Measurements from ENCODE around the gene RNF41. TPM values are rescaled to one million over a fixed set of nuclear protein-coding genes. Genes with fewer than 3 reads are reported as not detected.
A peak's percentile ranks its signal among the peaks of the same experiment; 100 is the strongest.

RNF41 gene
- total RNA-seq, 1 experiment from 2014 or later, result 57.4 TPM

DNA sequence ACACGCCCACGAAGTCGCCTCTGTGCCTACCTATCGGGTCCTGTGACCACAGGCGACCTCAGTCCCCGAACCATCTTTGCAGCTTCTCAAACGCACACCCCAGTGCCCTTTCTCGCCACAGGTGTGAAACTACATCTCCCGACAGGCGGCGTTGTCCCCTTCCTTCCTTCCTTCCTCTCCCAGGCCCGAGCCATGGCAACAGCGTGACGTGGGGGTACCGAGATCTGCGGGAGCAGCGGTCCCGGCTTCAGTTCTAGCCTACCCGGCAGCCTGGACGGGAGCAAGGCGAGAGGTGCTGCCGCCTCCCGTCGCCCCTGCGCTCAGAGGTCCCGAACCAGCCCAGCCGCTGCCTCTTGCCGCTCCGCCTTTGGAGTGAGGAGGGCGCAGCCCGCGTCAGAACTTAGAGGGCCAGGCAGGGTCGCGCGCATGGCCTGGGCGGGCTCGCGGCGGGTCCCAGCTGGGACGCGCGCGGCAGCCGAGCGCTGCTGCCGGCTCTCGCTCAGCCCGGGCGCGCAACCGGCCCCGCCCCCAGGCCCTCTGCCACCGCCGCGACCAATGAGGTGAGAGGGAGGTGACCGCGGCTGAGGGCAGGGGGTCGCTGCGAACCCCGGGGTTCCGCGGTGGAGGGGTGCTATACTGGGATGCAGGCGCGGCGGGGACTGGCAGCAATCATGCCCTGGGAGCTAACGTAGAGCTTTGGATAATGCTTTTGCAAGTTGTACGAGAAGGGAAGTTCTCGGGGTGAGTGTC lies 45.1 kb upstream of the RNF41 start, which contains the start of gene COQ10A (continued):
- TF ChIP-seq, protein P1, sequence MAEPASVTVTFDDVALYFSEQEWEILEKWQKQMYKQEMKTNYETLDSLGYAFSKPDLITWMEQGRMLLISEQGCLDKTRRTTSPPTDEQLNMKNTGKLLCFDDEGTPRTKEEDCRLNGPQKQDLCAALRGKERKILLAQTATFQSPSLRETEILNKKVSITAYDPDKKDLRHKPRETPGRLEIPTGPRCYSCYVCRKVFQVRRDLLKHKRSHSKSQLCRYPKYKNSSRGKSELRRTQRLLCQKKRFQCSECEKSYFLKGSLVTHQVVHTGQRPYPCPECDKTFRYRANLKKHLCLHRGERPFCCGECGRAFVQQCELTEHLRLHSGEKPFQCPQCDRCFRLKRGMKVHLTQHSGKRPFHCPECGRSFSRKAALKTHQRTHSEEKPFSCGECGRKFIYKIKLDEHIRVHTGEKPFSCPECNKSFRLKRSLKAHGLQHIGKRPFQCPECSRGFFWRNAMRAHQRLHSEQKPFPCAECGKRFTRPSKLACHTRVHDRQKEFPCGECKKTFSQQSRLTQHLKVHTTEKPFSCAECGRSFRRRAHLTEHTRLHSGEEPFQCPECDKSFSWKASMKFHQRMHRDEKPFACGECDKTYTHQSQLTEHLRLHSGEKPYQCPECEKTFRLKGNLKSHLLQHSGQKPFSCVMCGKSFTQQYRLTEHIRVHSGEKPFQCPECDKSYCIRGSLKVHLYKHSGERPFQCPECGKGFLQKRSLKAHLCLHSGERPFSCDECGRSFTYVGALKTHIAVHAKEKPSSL (CRISPR knock-in tag; conservative IDR thresholded peaks at IDR 0.05), result no peak
- TF ChIP-seq, protein P2, sequence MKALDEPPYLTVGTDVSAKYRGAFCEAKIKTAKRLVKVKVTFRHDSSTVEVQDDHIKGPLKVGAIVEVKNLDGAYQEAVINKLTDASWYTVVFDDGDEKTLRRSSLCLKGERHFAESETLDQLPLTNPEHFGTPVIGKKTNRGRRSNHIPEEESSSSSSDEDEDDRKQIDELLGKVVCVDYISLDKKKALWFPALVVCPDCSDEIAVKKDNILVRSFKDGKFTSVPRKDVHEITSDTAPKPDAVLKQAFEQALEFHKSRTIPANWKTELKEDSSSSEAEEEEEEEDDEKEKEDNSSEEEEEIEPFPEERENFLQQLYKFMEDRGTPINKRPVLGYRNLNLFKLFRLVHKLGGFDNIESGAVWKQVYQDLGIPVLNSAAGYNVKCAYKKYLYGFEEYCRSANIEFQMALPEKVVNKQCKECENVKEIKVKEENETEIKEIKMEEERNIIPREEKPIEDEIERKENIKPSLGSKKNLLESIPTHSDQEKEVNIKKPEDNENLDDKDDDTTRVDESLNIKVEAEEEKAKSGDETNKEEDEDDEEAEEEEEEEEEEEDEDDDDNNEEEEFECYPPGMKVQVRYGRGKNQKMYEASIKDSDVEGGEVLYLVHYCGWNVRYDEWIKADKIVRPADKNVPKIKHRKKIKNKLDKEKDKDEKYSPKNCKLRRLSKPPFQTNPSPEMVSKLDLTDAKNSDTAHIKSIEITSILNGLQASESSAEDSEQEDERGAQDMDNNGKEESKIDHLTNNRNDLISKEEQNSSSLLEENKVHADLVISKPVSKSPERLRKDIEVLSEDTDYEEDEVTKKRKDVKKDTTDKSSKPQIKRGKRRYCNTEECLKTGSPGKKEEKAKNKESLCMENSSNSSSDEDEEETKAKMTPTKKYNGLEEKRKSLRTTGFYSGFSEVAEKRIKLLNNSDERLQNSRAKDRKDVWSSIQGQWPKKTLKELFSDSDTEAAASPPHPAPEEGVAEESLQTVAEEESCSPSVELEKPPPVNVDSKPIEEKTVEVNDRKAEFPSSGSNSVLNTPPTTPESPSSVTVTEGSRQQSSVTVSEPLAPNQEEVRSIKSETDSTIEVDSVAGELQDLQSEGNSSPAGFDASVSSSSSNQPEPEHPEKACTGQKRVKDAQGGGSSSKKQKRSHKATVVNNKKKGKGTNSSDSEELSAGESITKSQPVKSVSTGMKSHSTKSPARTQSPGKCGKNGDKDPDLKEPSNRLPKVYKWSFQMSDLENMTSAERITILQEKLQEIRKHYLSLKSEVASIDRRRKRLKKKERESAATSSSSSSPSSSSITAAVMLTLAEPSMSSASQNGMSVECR (CRISPR knock-in tag; IDR thresholded peaks at IDR 0.05; ENCODE audit: borderline replicate concordance), result no peak
- TF ChIP-seq GTF2I (CRISPR knock-in tag; conservative IDR thresholded peaks at IDR 0.05) (no peak), MYBL2 (CRISPR knock-in tag; IDR thresholded peaks at IDR 0.05) (peak; percentile 6; the same call in 1 of the 2 replicates), NFE2L1 (CRISPR knock-in tag; IDR thresholded peaks at IDR 0.05) (no peak), NR3C1 (CRISPR knock-in tag; conservative IDR thresholded peaks at IDR 0.05; ENCODE audit: low read depth) (0 out of 2 replicates have a peak, but pooled peaks have one; percentile 48), SMAD3 (CRISPR knock-in tag; IDR thresholded peaks at IDR 0.05; ENCODE audit: borderline replicate concordance) (peak; percentile 88; the same call in 1 of the 2 replicates), FOXP1 (CRISPR knock-in tag; IDR thresholded peaks at IDR 0.05; ENCODE audit: borderline replicate concordance) (peak; percentile 81), ZNF219 (CRISPR knock-in tag; IDR thresholded peaks at IDR 0.05; ENCODE audit: borderline replicate concordance) (no peak), NFYB (CRISPR knock-in tag; conservative IDR thresholded peaks at IDR 0.05; ENCODE audit: low read depth) (peak; percentile 60), JAZF1 (CRISPR knock-in tag; IDR thresholded peaks at IDR 0.05) (no peak), TP53 (CRISPR knock-in tag; IDR thresholded peaks at IDR 0.05) (0 out of 2 replicates have a peak, but pooled peaks have one; percentile 80), IRF2 (CRISPR knock-in tag; IDR thresholded peaks at IDR 0.05; ENCODE audit: borderline replicate concordance, low read depth) (no peak), CBFB (CRISPR knock-in tag; IDR thresholded peaks at IDR 0.05; ENCODE audit: low read depth) (0 out of 2 replicates have a peak, but pooled peaks have one; percentile 90)
- TF ChIP-seq, protein P3, sequence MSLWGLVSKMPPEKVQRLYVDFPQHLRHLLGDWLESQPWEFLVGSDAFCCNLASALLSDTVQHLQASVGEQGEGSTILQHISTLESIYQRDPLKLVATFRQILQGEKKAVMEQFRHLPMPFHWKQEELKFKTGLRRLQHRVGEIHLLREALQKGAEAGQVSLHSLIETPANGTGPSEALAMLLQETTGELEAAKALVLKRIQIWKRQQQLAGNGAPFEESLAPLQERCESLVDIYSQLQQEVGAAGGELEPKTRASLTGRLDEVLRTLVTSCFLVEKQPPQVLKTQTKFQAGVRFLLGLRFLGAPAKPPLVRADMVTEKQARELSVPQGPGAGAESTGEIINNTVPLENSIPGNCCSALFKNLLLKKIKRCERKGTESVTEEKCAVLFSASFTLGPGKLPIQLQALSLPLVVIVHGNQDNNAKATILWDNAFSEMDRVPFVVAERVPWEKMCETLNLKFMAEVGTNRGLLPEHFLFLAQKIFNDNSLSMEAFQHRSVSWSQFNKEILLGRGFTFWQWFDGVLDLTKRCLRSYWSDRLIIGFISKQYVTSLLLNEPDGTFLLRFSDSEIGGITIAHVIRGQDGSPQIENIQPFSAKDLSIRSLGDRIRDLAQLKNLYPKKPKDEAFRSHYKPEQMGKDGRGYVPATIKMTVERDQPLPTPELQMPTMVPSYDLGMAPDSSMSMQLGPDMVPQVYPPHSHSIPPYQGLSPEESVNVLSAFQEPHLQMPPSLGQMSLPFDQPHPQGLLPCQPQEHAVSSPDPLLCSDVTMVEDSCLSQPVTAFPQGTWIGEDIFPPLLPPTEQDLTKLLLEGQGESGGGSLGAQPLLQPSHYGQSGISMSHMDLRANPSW (CRISPR knock-in tag; conservative IDR thresholded peaks at IDR 0.05; ENCODE audit: low read depth), result no peak
- TF ChIP-seq, protein P4, sequence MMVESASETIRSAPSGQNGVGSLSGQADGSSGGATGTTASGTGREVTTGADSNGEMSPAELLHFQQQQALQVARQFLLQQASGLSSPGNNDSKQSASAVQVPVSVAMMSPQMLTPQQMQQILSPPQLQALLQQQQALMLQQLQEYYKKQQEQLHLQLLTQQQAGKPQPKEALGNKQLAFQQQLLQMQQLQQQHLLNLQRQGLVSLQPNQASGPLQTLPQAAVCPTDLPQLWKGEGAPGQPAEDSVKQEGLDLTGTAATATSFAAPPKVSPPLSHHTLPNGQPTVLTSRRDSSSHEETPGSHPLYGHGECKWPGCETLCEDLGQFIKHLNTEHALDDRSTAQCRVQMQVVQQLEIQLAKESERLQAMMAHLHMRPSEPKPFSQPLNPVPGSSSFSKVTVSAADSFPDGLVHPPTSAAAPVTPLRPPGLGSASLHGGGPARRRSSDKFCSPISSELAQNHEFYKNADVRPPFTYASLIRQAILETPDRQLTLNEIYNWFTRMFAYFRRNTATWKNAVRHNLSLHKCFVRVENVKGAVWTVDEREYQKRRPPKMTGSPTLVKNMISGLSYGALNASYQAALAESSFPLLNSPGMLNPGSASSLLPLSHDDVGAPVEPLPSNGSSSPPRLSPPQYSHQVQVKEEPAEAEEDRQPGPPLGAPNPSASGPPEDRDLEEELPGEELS (CRISPR knock-in tag; IDR thresholded peaks at IDR 0.05), result peak; percentile 45; the same call in 1 of the 2 replicates
- TF ChIP-seq, protein P5, sequence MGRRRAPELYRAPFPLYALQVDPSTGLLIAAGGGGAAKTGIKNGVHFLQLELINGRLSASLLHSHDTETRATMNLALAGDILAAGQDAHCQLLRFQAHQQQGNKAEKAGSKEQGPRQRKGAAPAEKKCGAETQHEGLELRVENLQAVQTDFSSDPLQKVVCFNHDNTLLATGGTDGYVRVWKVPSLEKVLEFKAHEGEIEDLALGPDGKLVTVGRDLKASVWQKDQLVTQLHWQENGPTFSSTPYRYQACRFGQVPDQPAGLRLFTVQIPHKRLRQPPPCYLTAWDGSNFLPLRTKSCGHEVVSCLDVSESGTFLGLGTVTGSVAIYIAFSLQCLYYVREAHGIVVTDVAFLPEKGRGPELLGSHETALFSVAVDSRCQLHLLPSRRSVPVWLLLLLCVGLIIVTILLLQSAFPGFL (CRISPR knock-in tag; IDR thresholded peaks at IDR 0.05; ENCODE audit: borderline replicate concordance), result no peak
- TF ChIP-seq, protein P6, sequence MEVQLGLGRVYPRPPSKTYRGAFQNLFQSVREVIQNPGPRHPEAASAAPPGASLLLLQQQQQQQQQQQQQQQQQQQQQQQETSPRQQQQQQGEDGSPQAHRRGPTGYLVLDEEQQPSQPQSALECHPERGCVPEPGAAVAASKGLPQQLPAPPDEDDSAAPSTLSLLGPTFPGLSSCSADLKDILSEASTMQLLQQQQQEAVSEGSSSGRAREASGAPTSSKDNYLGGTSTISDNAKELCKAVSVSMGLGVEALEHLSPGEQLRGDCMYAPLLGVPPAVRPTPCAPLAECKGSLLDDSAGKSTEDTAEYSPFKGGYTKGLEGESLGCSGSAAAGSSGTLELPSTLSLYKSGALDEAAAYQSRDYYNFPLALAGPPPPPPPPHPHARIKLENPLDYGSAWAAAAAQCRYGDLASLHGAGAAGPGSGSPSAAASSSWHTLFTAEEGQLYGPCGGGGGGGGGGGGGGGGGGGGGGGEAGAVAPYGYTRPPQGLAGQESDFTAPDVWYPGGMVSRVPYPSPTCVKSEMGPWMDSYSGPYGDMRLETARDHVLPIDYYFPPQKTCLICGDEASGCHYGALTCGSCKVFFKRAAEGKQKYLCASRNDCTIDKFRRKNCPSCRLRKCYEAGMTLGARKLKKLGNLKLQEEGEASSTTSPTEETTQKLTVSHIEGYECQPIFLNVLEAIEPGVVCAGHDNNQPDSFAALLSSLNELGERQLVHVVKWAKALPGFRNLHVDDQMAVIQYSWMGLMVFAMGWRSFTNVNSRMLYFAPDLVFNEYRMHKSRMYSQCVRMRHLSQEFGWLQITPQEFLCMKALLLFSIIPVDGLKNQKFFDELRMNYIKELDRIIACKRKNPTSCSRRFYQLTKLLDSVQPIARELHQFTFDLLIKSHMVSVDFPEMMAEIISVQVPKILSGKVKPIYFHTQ (CRISPR knock-in tag; IDR thresholded peaks at IDR 0.05), result no peak
- TF ChIP-seq, protein P7, sequence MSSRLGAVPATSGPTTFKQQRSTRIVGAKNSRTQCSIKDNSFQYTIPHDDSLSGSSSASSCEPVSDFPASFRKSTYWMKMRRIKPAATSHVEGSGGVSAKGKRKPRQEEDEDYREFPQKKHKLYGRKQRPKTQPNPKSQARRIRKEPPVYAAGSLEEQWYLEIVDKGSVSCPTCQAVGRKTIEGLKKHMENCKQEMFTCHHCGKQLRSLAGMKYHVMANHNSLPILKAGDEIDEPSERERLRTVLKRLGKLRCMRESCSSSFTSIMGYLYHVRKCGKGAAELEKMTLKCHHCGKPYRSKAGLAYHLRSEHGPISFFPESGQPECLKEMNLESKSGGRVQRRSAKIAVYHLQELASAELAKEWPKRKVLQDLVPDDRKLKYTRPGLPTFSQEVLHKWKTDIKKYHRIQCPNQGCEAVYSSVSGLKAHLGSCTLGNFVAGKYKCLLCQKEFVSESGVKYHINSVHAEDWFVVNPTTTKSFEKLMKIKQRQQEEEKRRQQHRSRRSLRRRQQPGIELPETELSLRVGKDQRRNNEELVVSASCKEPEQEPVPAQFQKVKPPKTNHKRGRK (CRISPR knock-in tag; IDR thresholded peaks at IDR 0.05; ENCODE audit: borderline replicate concordance), result no peak

Measured in WTC11 (cell line).